HG03039 (cell line): ENCODE data around the gene SPINT1.
"Not testable (repeated sequence)": the region's sequence is repeated elsewhere in the genome, so short reads cannot be mapped to it uniquely, and the experiment has no call there.

ENCODE experiments used
- ATAC-seq: cut with Tn5 transposase; IDR thresholded peaks from one replicate; pipeline ENCODE4 v1.9.1; 2021; ENCODE audit warnings: mild to moderate bottlenecking, moderate library complexity; ENCODE audit not compliant: unreplicated experiment

SPINT1 gene

DNA sequence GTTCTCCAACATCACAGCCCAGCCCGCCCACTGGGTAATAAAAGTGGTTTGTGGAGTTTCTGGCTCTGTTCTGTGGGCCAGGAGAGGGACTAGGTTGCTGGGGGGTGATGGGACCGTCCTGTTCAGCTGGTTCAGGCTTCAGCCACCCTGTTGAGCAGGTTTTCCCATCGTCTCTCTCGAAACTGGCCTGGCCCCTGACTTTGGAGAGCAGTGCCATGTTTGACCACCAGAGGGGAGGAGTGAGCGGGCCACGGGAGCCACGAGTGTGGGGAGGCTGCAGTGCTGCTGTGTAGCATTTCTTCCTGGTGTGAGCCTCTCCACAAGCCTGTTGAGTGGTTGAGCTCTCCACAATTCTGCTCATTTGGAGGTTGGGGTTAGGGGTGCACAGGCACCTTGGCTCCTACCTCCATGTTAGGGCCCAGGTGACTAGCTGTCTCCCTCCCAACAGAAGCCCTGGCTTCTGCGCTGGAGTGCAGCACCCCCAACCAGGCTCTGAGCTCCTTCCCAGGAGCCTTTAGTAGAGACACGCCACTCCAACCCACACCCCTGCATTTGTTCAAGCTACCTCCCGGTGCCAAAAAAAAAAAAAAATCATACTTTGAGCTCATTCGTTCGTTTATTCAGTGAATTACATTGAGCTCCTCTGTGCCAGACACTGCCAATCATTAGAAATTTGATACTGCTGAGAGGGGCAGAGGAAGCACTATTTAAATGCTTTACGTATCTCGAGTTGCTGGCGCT is 13.9 kb downstream of the SPINT1 start:
- peak; percentile 58 for ATAC-seq

DNA sequence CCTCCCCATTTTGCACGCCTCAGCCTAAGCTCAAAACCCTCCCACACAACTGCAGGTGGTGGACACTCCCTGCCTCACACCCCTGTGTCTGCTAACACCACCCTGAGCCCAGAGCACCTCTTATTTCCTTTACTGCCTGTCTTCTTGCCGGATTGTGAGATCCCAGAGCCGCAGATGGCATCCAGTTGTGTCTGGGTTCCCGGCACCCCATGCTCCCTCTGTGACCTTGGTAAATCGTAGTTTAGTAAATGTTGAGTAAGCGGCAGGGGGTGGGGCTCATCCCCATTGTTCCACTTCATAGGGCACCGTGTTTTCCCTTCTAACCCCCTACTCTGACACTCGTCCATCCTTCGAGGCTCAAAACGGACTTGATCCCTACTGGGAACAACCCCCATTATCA is 14.9 kb downstream of the SPINT1 start:
- no peak for ATAC-seq

DNA sequence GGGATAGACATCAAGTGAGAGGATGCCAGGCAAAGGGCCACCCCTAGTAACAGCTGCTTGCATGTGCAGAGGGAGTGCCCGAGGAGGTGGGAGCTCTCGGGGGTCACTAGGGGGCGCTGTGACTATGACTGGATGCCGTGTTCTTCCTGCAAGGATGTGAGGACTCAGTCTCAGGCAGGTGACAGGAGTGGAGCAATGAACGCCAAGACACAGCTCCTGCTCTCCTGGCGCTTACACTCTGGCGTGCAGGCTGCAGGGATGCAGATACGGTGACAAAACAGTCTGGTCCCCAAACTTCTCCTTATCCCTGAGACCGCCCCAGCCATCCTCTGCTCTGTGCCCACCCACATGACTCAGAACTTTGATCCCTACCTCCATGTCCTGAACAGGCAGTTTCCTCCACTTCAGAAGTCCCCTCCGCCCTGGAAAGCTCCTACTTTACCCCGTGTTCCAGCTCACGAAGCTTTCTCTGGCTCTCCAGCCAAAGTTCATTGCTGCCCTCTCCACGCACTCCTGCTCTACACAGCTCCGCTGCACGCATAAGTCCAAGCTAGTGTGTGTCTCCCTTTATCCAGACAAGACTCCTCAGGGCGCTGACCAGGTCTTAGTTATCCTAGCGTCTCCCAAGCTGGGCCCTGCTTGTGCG is 15.5 kb downstream of the SPINT1 start:
- ATAC-seq: no peak

DNA sequence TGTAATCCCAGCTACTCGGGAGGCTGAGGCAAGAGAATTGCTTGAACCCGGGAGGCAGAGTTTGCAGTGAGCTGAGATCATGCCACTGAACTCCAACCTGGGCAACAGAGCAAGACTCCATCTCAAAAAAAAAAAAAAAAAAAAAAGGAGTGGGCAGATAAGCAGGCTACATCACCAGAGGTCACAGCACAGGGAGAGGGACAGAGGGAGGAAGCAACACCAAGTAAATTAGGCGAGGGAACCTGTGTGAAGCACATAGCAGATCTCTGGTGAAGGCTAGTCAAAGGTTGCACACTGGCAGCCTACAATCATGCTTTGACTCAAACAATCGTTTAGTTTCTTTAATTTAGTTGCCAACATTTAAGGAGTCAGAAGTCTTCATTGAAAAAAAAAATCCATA is 17.3 kb downstream of the SPINT1 start:
- ATAC-seq: not testable (repeated sequence)

DNA sequence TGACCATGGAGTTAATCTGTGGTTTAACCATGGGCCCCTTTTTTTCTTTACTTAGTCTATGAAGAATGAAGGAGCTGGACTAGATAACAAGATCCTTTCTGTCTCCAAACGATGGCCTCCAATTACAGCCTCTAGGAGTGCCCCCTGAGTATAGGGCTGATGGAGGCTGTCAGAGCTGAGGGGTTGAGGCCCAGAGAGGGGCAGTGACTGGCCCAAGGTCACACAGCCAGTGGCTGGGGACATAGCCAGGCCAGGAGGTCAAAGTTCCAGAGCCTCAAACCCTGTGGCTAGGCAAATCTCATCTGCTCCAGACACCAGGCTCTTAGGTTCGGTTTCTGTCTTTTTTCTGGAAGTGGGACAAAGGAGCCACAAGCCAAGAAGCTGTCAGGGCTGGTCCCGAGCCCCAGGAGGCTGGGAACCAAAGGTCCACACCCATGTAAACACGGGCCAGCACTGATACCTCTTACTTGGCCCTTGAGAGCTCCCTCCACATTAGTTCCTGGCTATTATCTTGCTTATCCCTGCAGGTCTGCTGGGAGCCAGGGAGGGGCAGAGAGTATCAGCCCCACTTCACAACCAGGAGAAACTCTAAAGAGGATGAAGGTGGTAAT is 19.9 kb downstream of the SPINT1 start:
- no peak for ATAC-seq

DNA sequence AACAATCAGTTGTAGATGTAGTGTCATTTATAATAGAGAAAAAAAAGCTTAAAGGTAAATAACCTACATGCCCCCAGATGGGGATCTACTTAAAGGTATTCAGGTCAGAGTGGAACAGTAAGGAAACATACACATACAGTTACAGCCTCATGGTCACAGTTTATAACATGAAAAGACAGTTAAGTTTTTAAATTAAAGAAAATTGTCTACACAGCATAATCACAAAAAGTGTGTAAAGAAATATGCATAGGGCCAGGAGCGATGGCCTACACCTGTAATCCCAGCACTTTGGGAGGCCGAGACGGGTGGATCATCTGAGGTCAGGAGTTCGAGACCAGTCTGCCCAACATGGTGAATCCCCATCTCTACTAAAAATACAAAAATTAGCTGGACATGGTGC is 23.4 kb downstream of the SPINT1 start:
- ATAC-seq: no peak

DNA sequence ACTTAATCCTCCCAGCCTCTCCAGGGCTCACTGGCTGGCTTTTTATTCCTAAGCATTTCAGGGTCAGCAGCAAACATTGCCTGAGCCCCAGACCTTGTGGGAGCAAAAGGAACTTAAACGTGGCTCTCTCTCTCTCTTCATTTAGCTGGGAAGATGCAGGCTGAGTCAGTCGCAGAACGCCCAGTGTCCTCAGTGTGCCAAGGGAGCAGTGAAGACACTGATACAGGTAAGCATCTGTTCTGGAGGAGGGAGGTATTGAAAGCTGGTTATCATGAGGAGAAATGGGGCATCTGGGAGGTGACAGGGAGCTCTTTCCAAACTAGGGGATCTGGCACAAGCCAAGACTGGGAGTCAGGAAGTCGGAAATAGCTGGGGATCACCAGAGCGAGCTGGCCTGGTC is 25.8 kb downstream of the SPINT1 start:
- no peak for ATAC-seq

DNA sequence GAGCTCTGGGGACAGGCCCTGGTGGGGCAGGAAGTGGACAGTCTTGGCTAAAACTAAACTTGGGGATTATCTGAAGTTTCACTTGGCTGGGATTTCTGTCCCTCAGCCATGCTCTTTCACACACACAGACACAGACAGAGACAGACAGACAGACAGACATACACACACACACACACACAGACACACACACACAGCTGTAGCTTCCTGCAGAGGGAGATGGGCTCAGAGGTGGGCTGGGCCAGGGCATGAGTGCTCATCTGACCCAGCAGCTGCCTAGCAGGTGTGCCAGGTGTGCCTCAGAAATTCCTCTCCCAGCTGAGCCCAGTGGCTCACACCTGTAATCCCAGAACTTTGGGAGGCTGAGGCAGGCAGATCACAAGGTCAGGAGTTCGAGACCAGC is 26.9 kb downstream of the SPINT1 start:
- ATAC-seq: no peak

DNA sequence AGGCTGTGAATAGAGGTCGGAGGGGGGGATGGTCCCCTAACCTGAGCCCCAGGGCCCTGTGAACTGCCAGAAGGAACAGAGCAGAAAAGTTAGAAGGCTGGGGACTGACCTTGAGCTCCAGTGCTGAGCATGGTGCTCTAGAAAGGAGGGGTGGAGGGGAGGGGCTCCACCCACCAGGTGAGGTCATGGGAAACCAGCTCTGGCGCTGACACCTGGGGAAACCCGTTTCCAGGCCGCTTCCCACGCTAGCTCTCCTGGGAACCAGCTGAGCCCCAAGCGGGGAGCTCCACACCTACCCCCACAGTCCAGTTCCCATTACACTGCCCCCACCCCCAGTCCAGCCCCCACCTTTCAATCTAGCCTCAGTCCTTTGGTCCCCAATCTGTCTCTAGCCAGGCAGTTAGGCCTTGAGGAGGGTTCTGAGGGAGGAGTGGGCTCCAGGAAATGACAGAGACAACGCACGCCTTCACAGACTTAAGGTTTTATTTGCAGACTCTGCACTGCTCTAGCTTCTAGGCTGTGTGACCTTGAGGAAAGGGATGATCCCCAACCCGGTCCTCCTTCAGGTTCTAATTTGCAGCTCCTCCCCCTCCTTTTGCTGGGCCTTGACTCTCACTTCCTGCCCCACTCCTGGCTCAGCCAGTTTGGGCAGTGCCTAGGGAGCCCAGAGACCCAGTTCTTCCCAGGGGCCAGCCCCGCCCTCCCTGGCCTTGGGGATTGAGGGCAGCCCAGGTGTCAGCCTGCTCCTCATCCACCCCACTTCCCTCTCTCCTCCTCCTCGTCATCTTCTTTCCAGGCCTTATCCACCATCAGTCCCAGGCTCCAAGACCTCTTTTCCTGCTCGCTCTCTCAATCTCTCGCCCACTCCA is 28.1 kb downstream of the SPINT1 start:
- ATAC-seq: no peak

DNA sequence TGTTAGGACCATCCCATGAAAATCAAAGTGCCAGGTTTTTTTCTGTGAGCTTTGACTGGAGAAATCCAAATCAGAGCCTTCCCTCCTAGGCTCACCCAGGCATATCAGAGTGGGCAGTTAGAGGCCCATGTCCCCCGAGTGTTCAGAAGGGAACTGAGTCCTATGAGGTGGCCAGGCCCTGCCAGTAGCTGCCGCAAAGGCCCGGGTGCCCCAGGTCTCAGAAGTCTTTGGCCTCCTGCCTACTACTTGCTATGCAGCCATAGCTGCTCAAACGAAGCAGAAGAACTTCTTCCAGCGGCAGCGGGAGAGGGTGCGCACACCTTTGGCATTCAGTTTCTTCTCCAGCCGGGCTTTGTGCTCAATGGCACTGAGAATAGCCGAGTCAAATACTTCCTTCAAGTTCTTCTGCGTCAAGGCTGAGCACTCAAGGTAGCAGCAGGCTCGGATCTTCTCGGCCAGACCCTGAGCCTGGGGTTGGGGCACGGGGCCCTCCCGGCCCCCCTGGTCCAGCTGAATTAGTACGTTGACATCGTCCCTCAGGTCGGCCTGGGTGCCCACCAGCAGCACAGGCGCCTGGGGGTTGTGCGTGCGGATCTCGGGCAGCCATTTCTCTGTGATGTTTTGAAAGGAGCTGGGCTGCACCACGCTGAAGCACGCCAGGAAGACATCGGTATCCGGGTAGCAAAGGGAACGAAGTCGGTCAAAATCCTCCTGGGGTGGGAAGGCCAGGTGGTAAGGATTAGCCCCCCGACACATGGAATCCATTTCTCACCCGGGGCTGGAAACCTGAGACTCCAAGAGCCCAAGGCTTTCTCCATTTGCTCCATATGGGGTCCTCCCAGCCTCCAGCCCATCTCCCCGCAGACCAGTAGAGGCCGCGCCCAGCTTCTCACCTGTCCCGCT is 29.2 kb downstream of the SPINT1 start:
- no peak for ATAC-seq

DNA sequence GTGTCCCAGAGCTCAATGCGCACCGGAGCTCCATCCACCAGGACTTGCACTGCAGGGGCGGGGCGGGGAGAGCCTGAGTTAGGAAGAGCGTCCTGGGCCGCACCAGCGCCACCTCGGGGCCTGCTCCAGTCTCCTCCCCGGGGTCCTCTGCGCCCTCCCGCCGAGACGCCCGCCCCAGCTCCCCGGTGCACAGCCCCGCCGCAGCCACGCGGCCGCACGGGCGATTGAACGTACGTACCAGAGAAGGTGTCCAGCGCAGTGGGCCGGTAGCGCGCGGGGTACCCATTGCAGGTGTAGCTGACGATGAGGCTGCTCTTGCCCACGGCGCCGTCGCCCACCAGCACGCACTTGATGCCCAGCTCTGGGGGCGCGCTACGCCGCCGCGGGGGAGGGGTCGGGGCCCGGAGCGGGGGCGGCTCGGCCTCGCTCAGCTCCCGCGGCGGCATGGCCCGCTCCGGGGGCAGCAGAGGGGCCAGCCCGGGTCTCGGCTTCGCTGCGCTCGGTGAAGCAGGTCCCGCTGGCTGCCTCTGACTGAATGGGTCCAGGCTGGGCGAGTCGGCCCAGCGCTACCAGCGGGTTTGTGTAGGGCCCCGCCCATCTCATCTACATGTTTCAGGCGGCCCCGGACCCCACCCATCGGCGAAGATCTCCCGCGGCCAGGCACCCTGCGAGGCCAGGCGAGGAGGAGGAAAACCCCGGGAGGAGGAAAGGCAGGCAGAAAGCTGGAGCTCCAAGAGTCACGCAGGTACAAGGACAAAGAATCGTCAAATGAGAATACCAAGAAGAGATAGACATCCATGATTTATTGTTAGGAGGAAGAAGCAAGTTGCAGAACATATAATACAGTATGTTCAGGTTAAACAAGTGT is 30.1 kb downstream of the SPINT1 start, which contains the start of gene RHOV:
Gene RHOV (minus strand): TSS at position 541 of the 868 bp plus-strand sequence. CDS start 95 bp downstream, at position 446.
- peak; percentile 43 for ATAC-seq

DNA sequence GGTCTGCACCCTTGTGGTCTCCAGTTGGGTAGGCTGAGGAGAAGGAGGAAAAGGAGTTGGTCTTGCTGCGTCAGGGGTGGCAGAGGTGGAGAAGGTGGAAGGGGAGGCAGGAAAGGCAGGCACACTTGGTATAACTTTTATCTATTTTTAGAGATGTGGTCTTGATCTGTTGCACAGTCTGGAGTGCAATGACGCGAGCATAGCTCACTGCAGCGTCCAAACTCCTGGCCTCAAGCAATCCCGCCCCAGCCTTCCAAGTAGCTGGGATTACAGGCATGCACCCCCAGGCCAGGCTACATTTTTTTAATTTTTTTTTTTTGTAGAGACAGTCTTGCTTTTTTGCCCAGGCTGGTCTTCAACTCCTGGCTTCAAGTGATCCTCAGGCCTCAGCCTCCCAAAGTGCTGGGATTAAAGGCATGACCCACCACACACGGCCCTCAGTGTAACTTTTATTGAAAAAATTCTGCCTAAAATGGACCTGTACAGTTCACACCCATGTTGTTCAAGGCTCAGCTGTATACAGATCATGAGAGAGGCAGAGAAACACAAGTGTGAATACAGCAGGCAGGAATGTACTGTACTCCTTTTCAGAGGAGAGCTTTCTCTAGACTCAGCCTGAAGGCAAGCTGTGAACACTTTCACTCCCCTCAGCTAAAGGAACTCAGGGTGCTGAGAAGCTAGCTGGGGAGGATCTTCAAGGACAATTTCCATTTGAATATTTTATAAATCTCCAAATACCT is 32.3 kb downstream of the SPINT1 start:
- no peak for ATAC-seq

DNA sequence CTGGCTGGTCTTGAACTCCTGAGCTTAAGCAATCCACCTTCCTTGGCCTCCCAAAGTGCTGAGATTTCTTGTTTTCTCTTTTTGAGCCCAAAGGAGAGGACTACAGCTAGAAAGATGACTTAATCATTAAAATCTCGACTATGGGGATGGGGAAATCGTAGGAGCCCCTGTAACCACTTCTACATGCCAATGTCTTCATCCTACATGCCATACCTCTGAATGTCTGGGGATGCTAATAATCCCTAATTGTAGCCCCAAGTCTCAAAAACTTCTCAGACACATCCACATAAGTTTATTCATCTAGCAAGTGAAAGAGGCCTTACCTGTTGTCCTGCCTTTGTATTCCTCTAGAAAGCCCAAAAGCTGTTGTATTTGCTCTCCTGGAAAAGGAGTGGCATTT is 33.8 kb downstream of the SPINT1 start:
- ATAC-seq: no peak

DNA sequence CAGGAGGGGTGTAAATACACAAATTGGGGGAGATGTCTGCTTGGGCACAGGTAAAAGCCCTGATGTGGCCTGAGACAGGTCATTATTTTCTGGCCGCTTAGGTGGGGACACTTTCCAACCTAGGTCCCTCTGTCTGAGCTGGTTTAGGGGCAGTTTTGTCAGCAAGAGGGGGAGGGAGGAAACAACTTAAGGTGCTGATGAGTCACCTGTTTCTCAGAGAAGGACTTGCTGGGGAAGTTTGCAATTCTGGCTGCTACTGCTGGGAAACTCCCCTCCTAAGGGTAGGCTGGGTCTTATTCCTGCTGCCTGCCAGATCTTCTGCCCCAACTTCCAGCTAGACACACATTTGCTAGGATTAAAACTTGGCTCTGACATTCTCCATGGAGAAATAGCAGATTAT is 34.9 kb downstream of the SPINT1 start:
- no peak for ATAC-seq

DNA sequence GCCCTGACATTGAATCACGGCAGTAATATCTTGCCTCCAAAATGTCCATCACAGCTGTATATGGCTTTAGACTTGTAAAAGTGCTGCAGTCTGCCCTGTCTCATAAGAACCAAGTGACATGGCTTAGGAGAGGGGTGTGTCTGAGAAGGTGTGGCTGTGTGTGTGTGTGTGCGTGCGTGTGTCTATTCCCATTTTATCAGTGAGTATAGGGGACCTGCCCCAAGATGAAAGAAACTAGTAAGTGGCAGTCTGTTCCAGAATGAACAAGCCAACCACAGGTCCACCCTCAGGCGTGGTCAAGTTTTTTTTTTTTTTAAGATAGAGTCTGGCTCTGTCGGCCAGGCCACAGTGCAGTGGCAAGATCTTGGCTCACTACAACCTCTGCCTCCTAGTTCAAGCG is 35.8 kb downstream of the SPINT1 start:
- no peak for ATAC-seq

DNA sequence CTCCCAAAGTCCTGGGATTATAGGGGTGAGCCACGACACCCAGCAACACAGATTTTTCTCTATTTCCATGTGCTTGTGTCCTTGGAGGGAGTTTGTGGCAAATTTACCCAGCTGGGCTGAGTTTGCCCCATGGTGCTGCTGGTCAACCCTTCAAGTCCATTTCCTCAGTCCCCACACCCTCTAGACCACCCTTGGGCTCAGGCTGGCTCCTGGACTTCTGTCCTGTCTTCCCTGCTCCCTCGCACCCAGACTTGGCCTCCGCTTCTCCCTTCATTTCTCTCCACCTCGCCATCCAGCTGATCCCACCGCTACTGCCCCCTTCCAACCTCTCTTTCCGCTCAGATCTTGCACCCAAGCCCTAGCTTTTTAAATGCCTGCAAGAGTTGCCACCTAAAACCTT is 37.5 kb downstream of the SPINT1 start:
- ATAC-seq: no peak

DNA sequence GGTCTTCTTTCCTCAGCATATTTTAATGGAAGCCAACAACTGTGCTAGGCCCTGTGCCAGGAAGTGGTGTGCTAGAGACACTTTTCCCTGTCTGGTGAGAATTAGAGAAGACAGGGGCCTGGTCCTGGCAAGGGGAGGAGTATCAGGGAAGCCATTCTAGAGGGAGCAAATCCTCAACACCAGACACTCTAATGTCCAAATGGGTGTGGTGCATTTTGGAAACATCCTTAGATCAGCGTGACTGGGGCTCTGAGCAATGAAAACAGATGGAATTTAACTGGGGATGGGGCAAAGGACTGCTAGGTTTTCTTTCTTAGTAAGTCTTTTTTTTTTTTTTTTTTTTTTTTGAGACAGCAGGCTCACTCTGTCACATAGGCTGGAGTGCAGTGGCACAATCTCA is 42.7 kb downstream of the SPINT1 start:
- ATAC-seq: no peak

DNA sequence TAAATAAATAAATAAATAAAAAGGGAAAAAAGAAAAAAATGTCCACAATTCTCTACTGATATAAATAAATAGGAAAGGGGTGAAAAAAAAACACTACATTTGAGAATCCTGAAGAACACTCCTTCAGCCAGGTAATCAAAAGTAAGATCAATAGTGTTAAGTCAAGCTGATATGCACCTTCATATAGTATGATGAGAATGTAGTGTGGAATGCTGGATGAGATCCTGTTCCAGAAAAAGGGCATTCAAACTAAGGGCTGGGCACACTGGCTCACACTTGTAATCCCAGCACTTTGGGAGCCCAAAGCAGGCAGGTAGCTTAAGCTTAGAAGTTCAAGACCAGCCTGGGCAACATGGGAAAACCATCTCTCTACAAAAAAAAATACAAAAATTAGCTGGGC is 45.3 kb downstream of the SPINT1 start:
- ATAC-seq: no peak

DNA sequence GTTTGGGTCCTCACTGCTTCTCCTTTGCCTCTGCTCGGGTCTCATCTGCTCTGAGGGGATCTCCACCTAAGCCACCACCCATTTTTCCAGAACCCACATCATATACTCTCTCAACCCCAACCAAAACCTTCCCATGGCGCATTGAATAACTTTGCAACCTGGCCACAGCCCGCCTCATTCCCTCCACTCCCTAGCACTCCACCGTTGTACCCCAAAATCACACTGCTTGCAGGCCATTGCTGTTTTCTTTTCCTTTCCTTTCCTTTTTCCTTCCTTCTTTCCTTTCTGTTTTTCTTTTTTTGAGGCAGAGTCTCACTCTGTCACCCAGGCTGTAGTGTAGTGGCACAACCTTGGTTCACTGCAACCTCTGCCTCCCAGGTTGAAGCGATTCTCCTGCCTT is 47.3 kb downstream of the SPINT1 start:
- ATAC-seq: no peak
